Tongue (tissue), 2 donors: ENCODE results near the gene SRRM2. TPM values are rescaled to one million over a fixed set of nuclear protein-coding genes. Genes with fewer than 3 reads are reported as not detected.
"Not testable (repeated sequence)": the region's sequence is repeated elsewhere in the genome, so short reads cannot be mapped to it uniquely, and the experiment has no call there.

ENCODE experiments used
- DNase-seq: peaks from one replicate; pipeline ENCODE4 v3.0.0-alpha.2; 2015
- total RNA-seq: library from RNA; depleted of rRNA; stranded (reverse); fragments of >200 nt; gene quantifications from one replicate; pipeline ENCODE4 v1.2.3, GENCODE V29; 2014

The SRRM2 gene
- total RNA-seq, 1 donor from 2014 or later, result 170 TPM

DNA sequence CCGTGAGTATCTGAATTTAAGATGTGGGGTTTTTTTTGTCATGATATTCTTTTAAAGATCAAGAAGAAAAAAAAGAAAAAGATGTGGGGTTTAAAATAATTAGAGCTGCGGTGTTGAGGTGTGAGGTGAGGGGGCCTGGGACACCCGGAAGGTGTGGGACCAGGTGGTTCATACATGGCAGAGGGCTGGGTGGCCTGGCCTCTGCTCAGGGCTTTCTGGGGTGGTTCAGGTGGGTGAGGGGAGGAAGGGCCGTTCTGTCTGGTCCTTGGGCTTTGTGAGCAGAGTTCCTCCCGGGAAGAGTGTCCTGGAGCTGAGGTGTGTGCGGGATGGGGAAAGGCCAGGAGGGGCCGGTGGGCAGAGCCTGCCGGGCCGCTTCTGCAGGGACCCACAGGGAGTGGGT lies 37.4 kb upstream of the SRRM2 start:
- no peak for DNase-seq

DNA sequence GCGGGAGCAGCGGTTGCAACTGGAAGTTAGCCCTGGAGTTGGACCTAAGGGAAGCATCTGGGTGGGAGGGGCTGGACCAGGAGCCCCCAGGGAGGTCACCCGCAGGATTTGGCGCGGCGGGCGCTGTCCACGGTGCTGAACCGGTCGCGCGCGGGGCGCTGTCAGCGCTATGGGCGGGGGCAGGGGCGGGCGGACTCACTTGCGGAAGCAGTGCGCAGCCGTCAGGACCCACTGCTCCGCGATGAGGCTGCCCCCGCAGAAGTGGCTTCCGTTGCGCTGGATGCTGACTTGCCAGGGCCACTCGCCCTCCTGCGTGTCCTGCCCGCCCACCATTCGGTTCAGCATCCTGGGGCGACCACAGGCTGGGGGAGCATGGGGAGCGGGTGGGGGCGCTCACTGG lies 36.9 kb upstream of the SRRM2 start:
- DNase-seq, result peak; percentile 66

DNA sequence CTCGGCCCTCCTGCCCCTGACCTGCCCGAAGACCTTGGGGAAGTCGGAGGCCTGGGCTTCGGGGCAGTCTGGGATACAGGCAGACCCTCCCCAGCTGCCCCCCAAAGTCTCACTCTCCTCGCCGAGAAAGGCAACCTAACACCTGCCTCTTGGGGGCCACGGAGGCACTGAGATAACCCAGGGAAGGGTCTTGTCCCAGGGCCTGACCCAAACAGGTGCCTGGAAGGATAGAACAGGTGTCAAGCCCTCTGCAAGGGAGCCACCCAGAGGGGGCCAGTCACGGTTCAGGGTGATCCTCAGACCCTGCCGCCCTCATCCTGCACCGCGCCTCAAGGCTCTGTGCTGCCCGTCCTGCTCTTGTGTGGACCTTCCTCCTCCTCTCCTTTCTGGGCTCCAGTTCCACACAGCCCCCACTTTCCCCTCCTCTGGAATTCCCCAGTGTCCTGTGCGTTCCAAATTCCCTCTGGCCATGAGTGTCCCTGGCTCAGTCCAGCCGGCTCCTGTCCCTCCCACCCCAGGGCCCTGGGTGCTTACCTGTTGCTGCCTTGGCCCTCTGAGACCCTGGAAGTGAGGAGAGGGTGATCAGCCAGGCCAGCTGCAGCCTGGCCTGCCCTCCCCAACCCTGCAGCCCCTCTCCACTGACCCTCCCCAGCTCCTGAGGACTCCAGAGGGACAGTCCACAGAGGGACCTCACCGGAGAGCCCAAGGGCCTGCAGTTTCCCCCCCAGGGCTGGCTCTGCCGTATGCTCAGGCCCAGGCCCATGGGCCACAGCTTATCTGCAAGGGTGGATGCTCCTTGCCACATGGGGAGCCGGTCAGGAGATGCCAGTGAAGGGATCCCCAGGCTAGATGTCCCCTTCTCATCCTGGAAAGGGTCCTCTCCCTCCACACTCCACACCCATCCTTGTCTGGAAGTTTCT lies 36.2 kb upstream of the SRRM2 start:
- no peak for DNase-seq

DNA sequence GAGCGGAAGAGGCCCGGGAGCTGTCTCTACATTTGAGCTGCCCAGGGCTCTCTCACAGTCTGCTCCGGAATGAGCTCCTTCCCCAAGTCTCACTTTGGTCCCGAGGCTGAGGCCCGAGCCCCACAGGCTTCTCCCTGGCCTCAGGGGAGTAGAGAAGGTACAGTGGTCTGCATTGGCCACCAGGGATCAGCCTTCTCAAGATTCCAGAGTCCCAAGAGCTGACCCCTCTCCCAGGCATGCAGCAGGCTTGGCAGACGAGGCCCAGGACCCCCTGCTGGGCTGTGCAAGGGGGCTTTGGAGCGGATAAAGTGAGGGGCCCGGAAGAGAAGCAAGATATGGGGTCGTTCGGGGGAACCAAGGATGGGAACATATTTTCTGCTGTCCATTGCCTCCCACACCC lies 35.5 kb upstream of the SRRM2 start:
- no peak for DNase-seq

DNA sequence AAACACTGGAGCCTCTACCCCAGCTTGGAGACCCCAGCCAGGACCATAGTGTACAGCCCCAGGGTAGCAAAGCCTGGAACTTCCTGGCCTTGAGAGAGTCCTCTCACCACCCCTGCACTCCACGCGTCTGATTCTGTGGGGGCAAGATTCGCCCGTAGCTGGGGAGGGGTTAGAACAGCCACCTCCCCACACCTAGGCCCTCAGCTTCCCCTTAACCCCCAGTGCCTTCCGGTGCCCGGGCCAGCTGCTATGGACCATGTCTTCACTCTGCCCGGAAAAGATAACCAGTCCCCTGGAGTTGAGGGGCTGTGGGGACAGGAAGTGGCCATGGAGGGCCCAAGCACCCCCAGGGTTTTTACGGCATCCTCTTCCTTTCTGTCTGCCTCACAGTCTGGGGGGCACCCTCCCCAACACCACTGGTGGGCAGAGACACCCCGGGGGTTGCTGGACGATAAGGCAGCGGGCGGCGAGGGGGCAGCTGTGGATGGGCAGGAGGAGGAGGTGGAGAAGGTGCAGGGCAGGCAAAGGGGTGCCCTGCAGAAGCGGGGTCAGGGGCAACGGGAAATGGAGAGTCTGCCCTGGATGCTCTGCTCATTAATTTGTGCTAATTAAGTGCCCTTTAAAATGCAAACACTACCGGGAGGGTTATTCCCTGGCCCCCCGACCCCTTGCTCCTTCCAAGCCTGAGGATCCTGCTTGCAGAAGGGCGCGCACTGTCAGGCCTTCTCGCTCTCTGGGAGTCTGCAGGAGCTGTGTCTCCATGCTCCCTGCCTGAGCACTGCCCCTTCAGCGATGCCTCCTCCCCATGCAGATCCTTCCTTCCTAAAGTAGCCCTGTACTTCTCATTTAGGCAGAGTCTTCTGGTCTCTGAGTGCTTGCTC lies 34.8 kb upstream of the SRRM2 start:
- no peak for DNase-seq

DNA sequence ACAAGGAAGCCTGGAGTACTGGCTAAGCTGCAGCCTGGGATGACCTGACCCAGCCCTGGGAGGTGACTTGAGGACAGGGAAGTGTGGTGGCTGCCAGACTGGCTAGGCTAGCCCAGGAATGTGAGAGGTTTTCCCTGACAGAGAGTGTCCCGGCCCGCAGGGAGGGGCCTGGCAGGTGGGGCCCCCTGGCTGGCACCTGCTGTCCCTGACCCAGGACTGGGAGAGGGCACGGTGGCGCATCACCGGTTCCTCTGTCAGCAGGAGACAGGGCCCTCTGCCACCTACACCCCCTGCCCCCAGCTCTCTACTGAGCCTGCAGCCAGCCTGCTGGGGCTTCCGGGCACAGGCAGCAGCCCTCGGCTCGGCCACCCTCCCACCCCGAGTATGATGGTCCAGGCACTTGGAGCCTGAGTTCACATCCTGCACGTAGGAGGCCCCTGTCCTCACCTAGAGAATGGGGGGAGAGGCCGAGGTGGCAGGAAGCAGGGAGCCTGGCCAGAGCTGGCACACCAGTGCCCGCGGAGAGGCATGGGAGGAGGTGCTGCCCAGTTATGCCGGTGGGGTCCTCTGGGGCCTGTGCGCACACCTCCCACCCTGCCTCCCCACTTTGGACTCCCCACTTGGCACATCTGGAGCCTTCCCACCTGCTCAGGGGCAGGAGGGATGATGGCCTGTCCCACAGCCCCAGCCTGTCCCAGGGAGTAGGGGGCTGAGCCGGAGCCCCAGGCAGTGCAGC lies 32.9 kb upstream of the SRRM2 start:
- DNase-seq, result no peak

DNA sequence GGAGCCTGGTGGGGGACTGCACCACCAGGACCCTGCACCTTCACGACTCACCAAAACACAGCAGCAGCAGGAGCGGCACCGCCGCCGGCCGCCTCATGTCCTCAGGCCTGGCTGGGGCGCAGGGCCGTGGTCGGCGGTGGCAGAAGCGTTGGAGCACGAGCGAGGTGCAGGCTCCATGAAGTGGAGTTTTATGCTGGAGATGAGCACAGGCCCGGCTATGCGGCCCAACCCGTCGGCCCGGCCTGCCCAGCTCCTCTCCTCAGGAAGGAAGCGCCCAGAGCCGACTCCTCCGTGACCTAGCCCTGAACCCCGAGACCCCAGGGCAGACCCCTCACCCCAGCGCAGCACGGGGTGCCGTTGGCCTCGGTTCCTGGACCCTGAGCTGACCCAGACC lies 32.4 kb upstream of the SRRM2 start, which contains the start of gene PRSS27:
Gene PRSS27, minus strand, starts transcription at position 161 of the 394 bp plus-strand sequence. Its CDS starts 64 bp downstream, at position 97.
- DNase-seq, result no peak

DNA sequence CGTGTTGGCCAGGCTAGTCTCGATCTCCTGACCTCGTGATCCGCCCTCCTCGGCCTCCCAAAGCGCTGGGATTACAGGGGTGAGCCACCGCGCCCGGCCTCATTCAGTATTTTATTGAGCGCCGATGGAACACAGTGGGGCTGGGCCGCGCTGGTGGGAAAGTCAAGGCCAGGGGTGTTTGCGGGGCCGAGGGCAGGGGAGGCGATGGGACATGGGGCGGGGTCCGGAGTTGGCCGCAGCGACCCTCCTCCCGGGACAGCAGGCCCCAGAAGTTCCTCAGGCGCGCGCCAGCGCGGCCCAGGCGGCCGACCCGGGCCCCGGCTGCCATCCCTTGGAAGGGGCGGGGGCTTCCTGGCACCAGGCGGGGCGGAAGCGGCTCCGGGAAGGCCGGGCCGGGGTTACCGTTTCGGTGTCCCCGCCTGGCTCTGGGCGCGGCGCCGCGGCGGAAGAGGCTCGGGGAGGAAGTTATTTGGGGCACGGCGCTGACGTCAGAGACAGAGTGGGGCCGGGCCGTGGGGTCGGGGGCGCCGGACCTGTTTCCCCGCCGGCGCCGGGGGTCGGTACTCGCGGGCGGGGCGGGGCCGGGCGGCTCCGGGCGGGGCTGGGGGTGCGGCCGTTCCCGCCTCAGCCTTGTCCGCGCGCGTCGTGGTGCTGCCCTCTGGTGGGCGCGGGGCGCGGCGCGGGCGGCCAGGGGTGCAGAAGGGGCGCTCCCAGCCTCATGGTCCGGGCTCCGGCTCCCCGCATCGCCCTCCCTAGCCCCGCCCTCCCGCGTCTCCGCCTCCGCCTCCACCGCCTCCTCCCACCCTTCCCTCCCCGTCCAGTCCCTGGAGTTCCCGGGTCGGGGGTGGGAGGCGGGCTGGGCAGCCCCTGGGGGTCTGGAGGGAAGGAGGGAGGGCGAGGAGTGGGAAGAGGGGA lies 31.5 kb upstream of the SRRM2 start:
- DNase-seq, result peak; percentile 91

DNA sequence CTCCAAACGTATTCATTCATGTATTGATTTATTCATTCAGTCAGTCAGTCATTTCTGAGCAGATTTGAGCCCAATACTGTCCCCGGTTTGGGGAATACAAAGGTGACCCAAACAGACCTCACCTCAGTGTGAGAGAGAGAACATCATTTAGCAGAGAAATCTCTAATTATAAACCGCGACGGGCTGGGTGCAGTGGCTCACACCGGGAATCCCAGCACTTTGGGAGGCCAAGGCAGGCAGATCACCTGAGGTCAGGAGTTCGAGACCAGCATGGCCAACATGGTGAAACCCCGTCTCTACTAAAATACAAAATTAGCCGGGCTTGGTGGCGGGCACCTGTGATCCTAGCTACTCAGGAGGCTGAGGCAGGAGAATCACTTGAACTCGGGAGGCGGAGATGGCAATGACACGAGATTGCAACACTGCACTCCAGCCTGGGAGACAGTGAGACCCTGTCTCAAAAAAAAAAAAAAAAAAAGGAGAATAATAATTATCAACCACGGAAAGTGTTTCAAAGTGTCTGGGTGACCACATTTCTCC lies 30.7 kb upstream of the SRRM2 start:
- not testable (repeated sequence) for DNase-seq

DNA sequence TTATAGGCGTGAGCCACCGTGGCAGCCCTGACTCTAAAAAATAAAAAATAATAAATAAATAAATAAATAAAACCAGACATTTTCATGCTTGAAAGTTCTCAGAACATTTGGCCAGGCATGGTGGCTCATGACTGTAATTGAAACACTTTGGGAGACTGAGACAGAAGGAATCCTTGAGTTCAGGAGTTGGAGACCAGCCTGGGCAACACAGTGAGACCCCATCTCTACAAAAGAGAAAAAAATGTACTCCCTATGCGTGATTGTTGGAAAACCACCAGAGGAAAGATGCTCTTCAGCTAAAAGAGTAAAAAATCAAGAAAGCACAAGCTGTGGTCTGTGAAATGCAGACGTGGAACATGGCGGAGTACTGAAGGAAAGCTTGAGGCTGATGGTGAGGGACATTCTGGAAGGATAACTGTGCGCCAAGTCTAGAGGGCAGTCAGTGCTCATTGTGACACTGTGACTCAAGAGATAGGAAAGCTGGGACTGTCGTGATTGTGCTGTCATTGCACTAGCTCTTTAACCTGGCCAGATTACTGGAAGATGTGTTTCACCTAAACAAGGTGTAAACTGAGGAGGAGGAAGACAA lies 28.3 kb upstream of the SRRM2 start:
- no peak for DNase-seq

GRCh38 chr16:2724816-2725348 lies 27.6 kb upstream of the SRRM2 start:
- DNase-seq, result no peak

DNA sequence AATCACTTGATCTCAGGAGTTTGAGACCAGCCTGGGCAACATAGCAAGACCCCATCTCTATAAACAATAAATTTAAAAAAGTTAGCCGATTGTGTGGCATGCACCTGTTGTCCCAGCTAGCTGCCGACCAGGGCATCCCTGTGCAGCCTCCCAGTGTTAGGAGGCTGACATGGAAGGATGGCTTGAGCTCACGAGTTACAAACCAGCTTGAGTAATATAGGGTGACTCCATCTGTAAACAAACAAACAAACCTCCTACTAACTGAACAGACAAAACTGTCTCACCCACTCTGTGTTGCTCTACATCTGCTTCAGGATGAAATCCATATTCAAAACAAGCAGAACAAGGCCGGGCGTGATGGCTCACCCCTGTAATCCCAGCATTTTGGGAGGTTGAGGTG lies 25.5 kb upstream of the SRRM2 start:
- no peak for DNase-seq

DNA sequence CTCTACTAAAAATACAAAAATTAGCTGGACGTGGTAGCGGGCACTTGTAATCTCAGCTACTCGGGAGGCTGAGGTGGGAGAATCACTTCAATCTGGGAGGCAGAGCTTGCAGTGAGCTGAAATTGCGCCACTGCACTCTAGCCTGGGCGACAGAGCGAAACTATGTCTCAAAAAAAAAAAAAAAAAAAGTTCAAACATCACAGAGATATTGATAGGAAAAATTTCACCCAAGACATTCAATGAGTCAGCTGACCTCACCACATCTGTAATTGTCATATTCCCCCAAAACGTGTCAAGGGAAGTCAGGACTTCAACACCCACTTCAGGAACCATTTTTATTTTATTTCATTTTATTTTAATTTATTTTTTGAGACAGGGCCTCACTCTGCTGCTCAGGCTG lies 24.4 kb upstream of the SRRM2 start:
- DNase-seq, result no peak

DNA sequence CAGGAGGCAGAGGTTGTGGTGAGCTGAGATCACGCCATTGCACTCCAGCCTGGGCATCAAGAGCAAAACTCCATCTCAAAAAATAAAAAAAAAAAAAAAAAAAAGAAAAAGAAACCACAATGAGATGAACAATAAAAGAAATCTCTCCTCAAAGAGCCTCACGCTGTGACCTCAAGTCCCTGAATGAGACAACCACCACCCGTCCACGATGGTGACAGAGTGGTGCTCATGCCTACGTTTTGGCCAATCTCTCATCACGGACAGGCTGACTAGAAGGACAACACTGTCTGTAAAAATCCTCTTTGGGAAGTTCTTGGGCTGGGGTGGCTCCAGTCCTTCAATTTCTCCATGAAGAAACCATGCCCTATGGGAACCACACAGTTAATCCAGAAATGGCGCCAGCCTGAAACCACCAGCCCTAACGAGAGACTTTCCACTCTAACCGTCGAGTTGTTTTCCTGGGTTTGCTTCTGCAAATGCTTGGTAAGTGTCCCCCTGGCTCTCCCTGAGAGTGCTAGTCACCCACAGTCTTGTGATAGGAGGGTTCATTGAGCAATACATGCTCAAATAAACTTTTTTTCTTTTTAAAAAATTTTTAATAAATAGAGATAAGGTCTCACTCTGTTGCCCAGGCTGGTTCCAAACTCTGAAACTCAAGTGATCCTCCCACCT lies 17.5 kb upstream of the SRRM2 start:
- DNase-seq, result no peak

DNA sequence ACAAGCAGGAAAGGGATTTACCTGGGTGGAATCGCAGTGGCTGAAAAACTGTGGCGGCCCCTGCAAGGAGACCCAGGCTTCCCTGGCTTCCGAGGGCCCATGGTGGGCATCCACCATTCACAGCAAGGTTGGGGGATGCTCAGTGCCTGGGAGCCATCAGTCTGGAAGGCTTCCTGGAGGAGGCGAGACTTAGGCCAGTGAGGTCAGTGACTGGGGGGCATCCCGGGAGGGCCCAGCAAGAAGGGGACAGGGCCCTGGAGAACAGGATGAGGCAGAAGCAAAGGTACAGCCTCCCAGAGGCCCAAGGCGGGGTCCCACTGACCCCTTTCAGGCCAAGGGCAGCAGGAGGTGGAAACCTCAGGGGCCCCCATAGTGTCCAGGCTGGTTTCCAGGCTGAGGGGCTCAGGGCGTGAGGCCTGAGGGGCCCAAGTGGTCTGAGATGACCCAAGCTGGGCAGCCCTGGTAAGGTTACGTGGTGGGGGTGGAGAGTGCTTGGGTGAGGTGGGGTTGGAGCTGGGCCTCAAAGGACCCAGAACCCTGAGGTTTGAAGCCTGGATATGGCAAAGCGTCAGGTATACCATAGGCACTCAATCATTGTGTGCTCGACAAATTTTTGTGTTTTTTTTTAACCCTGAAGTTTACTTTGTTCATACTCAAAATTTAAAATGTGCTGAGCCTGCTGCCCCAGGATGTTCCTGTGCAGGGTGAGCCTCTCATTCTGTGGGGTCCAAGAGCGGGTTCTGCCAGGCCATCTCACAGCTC lies 15.8 kb upstream of the SRRM2 start:
- no peak for DNase-seq

- no peak for DNase-seq
Observed at GRCh38 chr16:2737238-2737605, 15.2 kb upstream of the SRRM2 start.

DNA sequence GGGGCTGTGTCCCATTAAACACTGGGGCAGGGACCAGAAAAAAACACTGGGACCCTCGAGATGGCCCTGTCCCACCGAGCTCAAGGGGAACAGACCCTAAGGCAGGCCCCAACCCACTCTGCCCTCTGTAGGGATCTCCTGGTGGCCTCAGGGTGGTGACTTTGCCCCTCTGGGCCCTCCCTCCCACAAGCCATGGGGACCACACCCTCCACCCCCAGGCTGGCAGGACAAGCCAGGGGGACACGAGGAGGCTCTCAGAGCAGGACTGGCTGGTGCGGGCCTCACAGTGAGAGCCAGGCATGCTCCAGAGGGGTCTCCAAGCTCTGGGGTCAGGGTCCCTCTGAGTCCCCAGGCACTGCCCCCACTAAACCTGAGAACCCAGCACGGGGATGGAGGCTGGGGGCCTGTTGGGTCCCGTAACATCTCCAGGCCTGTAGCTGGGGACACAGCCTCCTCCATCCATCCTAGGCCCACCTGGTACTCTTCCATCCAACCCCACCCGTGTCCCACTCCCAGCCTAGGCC lies 14.5 kb upstream of the SRRM2 start:
- DNase-seq, result no peak

GRCh38 chr16:2738615-2739014 lies 13.8 kb upstream of the SRRM2 start:
- no peak for DNase-seq
